Thoracic aorta (tissue), 2 donors: ENCODE results near the gene ZBTB7C. TPM values are rescaled to one million over a fixed set of nuclear protein-coding genes. Genes with fewer than 3 reads are reported as not detected.

Experiments used
- ATAC-seq: fragments of 150-250 bp; one replicate; pipeline ENCODE4 v1.8.0; 2017; ENCODE audit warnings: low read depth; ENCODE audit not compliant: insufficient number of reproducible peaks, low FRiP score
- DNase-seq: peaks from one replicate; pipeline ENCODE4 v3.0.0-alpha.2; 2020; ENCODE audit warnings: low spot score
- H3K27ac ChIP-seq, 2 donors: fragments of 200-600 bp; sonication (generic); 1 replicate in 1 of 2; 2 replicates in 1 of 2; pipeline ENCODE4 v1.5.1; 2016; ENCODE audit warnings: mild to moderate bottlenecking in 2 of 2, moderate library complexity in 2 of 2
- H3K27me3 ChIP-seq: fragments of 200-600 bp; sonication (generic); replicated peaks from 2 replicates; pipeline ENCODE4 v1.6.0; 2016; ENCODE audit warnings: mild to moderate bottlenecking; ENCODE audit not compliant: insufficient read depth
- H3K36me3 ChIP-seq: fragments of 200-600 bp; sonication (generic); one replicate; pipeline ENCODE4 v1.5.1; 2016
- H3K4me1 ChIP-seq, 2 donors: fragments of 200-600 bp; sonication (generic); 1 replicate in 1 of 2; 2 replicates in 1 of 2; pipeline versions ENCODE4 v1.5.1 to v1.6.0; 2016; ENCODE audit warnings: low read depth in 2 of 2, mild to moderate bottlenecking in 1 of 2; ENCODE audit not compliant: control insufficient read depth in 1 of 2
- H3K4me3 ChIP-seq: fragments of 200-600 bp; sonication (generic); 2 replicates; pipeline ENCODE4 v1.5.1; 2016; ENCODE audit warnings: mild to moderate bottlenecking
- H3K9me3 ChIP-seq: fragments of 200-600 bp; sonication (generic); 2 replicates; pipeline ENCODE4 v1.5.1; 2016
- CTCF ChIP-seq: fragments of 200-600 bp; sonication (generic); IDR thresholded peaks from one replicate; pipeline ENCODE4 v1.5.1; 2019; ENCODE audit warnings: antibody characterized with exemption
- total RNA-seq, 2 donors: library from RNA; depleted of rRNA; stranded (reverse); fragments of >200 nt; gene quantifications; one replicate each; pipeline versions ENCODE4 v1.1.0 to v1.2.3, GENCODE V29; 2016

Gene ZBTB7C
- total RNA-seq, 2 donors from 2014 or later, result 9.6 to 10.9 TPM

- H3K9me3 ChIP-seq, result no peaks in the 10 kb centered on the region
- DNase-seq, result no peak
- no peak overlapping the region for H3K27ac ChIP-seq
- no peak for ATAC-seq
- H3K4me3 ChIP-seq, result no peak overlapping the region
- H3K27me3 ChIP-seq, result no peaks in the 10 kb centered on the region
- no peaks in the 10 kb centered on the region for H3K36me3 ChIP-seq
- peaks cover under 1 to 3% of the 10 kb centered on the region in 2 donors for H3K4me1 ChIP-seq
- TF ChIP-seq CTCF, result no peak
Measured at GRCh38 chr18:48188609-48189008, 220.6 kb downstream of the ZBTB7C start.

- Histone ChIP-seq H3K36me3 (no peaks in the 10 kb centered on the region), H3K27ac (no peak overlapping the region), H3K9me3 (no peaks in the 10 kb centered on the region), H3K4me1 (no peaks in the 10 kb centered on the region), H3K27me3 (no peaks in the 10 kb centered on the region), H3K4me3 (no peak overlapping the region)
- TF ChIP-seq CTCF, result no peak
- ATAC-seq (no peak), DNase-seq (no peak)
Measured at GRCh38 chr18:48186861-48187260, 222.3 kb downstream of the ZBTB7C start.

DNA sequence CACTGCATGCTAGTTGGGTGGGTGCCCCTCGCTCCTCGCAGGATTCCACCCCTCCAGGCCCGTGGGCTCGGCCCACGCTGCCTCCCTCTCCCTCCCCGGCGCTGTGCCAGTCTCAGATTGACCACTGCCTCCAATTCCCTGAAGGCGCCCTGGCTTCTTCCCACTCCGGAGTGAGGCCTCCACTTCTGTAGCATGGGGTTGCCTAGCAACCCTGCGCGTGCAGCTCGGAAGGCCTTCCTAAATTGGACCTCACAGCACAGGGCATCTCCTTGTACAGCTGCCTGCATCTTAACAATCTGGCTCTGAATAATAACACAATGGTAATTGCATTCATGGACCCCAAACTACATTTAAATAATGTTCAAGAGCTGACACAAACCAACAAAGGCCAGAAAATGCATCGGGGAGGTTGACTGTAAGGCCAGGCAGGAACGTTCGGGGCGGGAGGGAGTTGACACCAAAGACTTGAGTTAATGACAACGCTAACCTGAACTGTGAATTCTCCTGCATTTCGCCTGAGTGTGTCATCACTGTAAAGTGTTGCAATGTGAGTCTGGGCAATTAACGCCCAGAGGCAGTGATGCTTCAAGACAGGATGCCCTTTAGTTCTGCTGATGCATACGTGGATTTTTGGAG lies 222.9 kb downstream of the ZBTB7C start:
- Histone ChIP-seq H3K9me3 (no peaks in the 10 kb centered on the region), H3K36me3 (no peaks in the 10 kb centered on the region), H3K4me1 (no peaks in the 10 kb centered on the region), H3K27me3 (no peaks in the 10 kb centered on the region), H3K4me3 (no peak overlapping the region), H3K27ac (no peak overlapping the region)
- DNase-seq (no peak), ATAC-seq (no peak)
- TF ChIP-seq CTCF, result no peak

DNA sequence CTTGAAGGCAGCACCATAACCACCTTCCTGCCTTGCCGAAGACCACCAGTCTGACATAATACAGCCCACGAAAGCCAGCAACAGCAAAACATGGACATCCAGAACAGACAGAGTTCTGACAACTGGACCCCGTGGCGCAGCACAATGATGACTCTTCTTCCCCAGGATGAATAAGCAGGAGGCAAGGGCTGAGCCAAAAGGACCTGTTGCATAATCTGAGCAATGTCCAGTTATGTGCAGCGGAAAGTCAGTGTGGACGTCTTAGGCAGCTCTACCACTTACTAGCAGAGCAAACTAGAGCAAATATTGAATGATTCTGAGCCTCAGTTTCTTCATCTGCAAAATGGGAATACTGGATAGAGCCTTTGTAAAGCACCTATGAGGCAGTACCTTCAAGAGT lies 225.1 kb downstream of the ZBTB7C start:
- DNase-seq (no peak), ATAC-seq (no peak)
- Histone ChIP-seq H3K27ac (no peak overlapping the region), H3K27me3 (no peaks in the 10 kb centered on the region), H3K36me3 (no peaks in the 10 kb centered on the region), H3K4me1 (no peaks in the 10 kb centered on the region), H3K4me3 (no peak overlapping the region), H3K9me3 (no peaks in the 10 kb centered on the region)
- no peak for TF ChIP-seq CTCF

DNA sequence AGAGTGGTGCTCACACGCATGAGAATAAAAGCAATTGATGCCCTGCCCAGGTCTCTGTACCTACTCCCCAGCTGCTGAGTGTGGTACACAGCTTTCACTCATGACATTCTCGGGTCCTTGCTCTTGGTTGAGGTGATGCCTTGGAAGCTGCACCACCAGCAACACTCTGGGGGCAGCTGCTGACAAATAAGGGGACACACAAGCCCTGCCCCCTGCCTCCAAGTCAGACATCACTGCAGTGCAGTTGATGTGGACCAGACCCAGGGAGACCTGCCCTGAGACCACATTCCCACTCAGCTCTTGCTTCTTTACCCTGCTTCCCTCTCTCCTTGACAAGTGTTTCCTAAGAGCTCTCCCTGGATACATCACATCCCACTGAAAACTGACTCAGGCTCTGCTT lies 225.6 kb downstream of the ZBTB7C start:
- Histone ChIP-seq H3K9me3 (no peaks in the 10 kb centered on the region), H3K36me3 (no peaks in the 10 kb centered on the region), H3K4me1 (no peaks in the 10 kb centered on the region), H3K27me3 (no peaks in the 10 kb centered on the region), H3K4me3 (no peak overlapping the region), H3K27ac (no peak overlapping the region)
- ATAC-seq (no peak), DNase-seq (no peak)
- TF ChIP-seq CTCF, result no peak
